Thoracic aorta (tissue), 2 donors: ENCODE results near the gene IPO9. TPM values are rescaled to one million over a fixed set of nuclear protein-coding genes. Genes with fewer than 3 reads are reported as not detected.

ENCODE experiments used
- ATAC-seq: fragments of 150-250 bp; one replicate; pipeline ENCODE4 v1.8.0; 2017; ENCODE audit warnings: low read depth; ENCODE audit not compliant: insufficient number of reproducible peaks, low FRiP score
- DNase-seq: peaks from one replicate; pipeline ENCODE4 v3.0.0-alpha.2; 2020; ENCODE audit warnings: low spot score
- H3K27ac ChIP-seq, 2 donors: fragments of 200-600 bp; sonication (generic); 1 replicate in 1 of 2; 2 replicates in 1 of 2; pipeline ENCODE4 v1.5.1; 2016; ENCODE audit warnings: mild to moderate bottlenecking in 2 of 2, moderate library complexity in 2 of 2
- H3K27me3 ChIP-seq: fragments of 200-600 bp; sonication (generic); replicated peaks from 2 replicates; pipeline ENCODE4 v1.6.0; 2016; ENCODE audit warnings: mild to moderate bottlenecking; ENCODE audit not compliant: insufficient read depth
- H3K36me3 ChIP-seq: fragments of 200-600 bp; sonication (generic); one replicate; pipeline ENCODE4 v1.5.1; 2016
- H3K4me1 ChIP-seq, 2 donors: fragments of 200-600 bp; sonication (generic); 1 replicate in 1 of 2; 2 replicates in 1 of 2; pipeline versions ENCODE4 v1.5.1 to v1.6.0; 2016; ENCODE audit warnings: low read depth in 2 of 2, mild to moderate bottlenecking in 1 of 2; ENCODE audit not compliant: control insufficient read depth in 1 of 2
- H3K4me3 ChIP-seq: fragments of 200-600 bp; sonication (generic); 2 replicates; pipeline ENCODE4 v1.5.1; 2016; ENCODE audit warnings: mild to moderate bottlenecking
- H3K9me3 ChIP-seq: fragments of 200-600 bp; sonication (generic); 2 replicates; pipeline ENCODE4 v1.5.1; 2016
- total RNA-seq, 2 donors: library from RNA; depleted of rRNA; stranded (reverse); fragments of >200 nt; gene quantifications; one replicate each; pipeline versions ENCODE4 v1.1.0 to v1.2.3, GENCODE V29; 2016
- TF ChIP-seq, protein P1 (sequence below): fragments of 200-600 bp; sonication (generic); IDR thresholded peaks from one replicate; pipeline ENCODE4 v1.5.1; 2019; ENCODE audit warnings: antibody characterized with exemption

IPO9 gene
- total RNA-seq, 2 donors from 2014 or later = 21.4 to 32.6 TPM

DNA sequence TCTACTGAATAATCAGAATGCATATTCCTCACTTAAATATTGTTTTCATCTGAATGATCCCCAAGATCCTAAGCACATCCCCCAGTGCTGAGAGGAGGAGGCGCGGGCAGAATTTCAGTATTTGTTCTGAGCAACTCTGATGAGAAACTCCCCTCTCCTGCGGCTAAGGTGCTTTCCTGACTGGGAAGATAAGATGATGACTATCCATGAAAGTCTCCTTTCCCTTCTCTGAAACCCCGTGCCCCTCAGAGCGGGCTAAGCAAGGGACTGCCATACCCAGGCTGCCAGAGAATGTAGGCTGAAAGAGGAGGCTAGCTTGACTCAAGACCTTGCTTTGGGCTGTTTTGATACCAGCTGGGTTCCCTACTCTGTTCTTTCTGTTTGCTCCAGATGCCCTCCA, 39.7 kb upstream of the IPO9 start:
- DNase-seq = no peak

DNA sequence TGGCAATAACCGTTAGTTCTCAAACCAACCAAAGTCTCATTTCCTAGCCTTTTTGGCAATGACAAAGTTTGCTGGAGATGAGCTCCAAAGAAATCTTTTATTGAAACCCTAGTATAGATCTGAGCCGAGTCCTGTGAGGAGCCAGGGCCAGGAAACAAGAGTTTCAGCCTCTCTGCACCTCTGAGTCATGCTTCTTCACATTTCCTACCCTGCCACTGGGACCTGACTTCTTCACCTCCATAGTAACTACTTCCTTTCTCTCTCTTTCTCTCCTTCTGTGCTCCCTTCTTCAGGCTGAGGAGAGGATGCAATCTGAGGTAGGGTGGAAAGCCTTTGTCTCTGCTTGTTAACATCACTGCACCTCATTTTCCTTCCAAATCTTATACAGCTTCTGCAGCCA, 38.7 kb upstream of the IPO9 start:
- no peaks in the 10 kb centered on the region for H3K27me3 ChIP-seq
- DNase-seq (no peak), ATAC-seq (peak; percentile 60)
- H3K4me3 ChIP-seq = no peak overlapping the region
- H3K36me3 ChIP-seq = peaks cover 63% of the 10 kb centered on the region
- H3K9me3 ChIP-seq = no peaks in the 10 kb centered on the region
- H3K4me1 ChIP-seq = peaks cover 48 to 82% of the 10 kb centered on the region in 2 donors
- H3K27ac ChIP-seq = peak overlapping the region; percentile 76 to 79
- TF ChIP-seq, protein P1, sequence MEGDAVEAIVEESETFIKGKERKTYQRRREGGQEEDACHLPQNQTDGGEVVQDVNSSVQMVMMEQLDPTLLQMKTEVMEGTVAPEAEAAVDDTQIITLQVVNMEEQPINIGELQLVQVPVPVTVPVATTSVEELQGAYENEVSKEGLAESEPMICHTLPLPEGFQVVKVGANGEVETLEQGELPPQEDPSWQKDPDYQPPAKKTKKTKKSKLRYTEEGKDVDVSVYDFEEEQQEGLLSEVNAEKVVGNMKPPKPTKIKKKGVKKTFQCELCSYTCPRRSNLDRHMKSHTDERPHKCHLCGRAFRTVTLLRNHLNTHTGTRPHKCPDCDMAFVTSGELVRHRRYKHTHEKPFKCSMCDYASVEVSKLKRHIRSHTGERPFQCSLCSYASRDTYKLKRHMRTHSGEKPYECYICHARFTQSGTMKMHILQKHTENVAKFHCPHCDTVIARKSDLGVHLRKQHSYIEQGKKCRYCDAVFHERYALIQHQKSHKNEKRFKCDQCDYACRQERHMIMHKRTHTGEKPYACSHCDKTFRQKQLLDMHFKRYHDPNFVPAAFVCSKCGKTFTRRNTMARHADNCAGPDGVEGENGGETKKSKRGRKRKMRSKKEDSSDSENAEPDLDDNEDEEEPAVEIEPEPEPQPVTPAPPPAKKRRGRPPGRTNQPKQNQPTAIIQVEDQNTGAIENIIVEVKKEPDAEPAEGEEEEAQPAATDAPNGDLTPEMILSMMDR = no peak

More for the DNA sequence above, 39.7 kb upstream of the IPO9 start:
- Histone ChIP-seq H3K27ac (peak overlapping the region; percentile 76 to 79), H3K36me3 (peaks cover 58% of the 10 kb centered on the region), H3K4me3 (no peak overlapping the region), H3K4me1 (peaks cover 48 to 92% of the 10 kb centered on the region in 2 donors), H3K9me3 (no peaks in the 10 kb centered on the region), H3K27me3 (no peaks in the 10 kb centered on the region)
- ATAC-seq = no peak
- TF ChIP-seq, protein P1 = no peak

DNA sequence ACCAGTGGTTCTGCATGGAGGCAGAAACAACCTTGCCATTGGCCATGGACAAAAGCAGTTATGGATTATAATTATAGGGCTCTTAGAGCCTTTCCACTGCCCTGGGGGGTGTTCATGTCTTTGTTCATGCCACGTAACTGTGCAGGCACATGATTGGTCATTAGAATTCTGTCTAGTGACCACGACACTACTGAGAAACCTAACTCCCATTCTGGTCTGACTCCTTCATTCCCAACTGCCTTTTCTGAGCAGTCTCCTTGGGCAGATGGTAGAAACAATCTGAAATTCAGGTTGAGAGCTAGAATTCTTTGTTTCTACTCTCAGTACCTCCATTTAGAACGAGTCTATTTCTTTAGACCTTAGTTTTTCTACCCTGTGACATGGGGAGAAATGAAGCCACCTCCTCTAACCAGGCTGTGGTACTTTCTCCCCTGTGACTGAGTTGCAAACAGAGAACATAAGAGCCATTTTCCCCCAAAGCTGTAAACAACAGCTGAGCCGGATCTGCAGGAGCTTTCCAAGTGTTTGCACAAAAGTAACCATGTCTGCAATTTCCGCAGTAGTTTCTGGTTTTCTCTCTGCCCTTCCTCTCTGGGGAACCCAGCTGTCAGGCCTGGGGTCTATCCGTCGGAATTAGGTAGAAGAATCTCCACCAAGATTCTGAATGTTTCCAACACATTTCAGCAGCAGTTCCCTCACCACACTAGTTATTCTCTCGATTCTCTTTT, 37.7 kb upstream of the IPO9 start:
- Histone ChIP-seq H3K4me1 (peaks cover 45 to 72% of the 10 kb centered on the region in 2 donors), H3K4me3 (no peak overlapping the region), H3K27ac (peak overlapping the region; percentile 76 to 79), H3K36me3 (peaks cover 65% of the 10 kb centered on the region), H3K27me3 (no peaks in the 10 kb centered on the region), H3K9me3 (no peaks in the 10 kb centered on the region)
- ATAC-seq (no peak), DNase-seq (no peak)
- TF ChIP-seq, protein P1 = no peak

DNA sequence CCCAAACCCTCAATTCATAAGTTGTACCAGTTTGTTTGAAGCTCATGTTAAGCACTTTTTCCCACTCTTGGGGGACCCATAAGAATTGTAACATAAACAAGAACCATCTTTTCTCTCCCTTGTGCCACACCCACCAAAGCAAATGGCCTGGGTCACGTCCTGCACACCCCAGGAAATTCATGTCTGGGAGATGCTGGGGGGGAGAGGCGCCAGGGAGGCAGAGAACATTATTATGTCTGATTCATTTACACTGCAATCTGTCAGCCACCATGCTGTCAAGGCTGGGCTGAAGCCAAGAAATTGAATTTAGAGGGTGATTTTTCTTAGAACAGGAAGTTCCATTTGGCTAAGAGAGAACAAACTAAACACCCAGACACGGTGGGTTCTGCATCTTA, 37.2 kb upstream of the IPO9 start:
- DNase-seq = peak; percentile 68
- H3K36me3 ChIP-seq = peaks cover 65% of the 10 kb centered on the region

DNA sequence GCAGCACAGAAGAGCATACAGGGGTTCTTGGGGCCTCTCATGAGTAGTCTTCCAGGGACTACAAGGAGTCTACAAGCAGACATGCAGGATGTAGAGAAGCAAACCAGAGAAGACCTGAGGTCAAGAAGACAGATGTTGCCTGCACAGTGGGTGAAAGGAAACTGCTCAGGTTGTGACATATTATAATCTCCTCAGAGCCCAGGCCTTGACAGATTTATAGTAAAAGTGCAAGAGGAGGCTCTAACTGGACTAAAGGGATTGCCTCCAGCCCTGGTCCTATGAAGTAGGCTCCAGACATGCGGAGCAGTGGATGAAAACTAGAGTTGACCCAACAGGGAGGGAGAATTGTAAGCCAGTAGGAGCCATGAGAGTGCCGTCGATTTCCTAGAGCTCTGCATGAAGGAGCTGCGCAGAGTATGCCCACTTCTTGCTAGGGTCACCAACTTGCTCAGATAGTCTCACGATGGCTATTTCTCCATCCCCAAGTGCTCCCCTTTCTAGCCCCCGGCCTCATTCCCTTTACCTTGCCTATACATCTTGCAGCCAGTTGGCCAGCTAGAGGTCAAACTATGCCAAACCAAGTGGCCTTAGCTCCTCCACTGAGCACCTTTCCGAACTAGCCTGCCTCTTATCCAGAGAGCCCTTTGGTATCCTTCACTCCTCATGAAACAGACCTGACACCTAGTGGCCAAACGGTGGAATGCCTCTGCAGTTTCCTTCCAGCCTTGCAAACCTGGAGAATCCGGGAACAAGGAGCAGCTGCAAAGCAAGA, 36.2 kb upstream of the IPO9 start:
- ATAC-seq (no peak), DNase-seq (peak; percentile 30)
- Histone ChIP-seq H3K27me3 (no peaks in the 10 kb centered on the region), H3K4me1 (peaks cover 34 to 57% of the 10 kb centered on the region in 2 donors), H3K4me3 (no peak overlapping the region), H3K9me3 (no peaks in the 10 kb centered on the region), H3K27ac (peak overlapping the region; percentile 76 to 79), H3K36me3 (peaks cover 68% of the 10 kb centered on the region)
- TF ChIP-seq, protein P1 = peak; percentile 97

More for the DNA sequence above, 37.2 kb upstream of the IPO9 start:
- H3K4me3 ChIP-seq = no peak overlapping the region
- H3K4me1 ChIP-seq = peaks cover 40 to 67% of the 10 kb centered on the region in 2 donors
- no peaks in the 10 kb centered on the region for H3K27me3 ChIP-seq
- TF ChIP-seq, protein P1 = no peak
- peak overlapping the region; percentile 76 to 79 for H3K27ac ChIP-seq
- no peaks in the 10 kb centered on the region for H3K9me3 ChIP-seq
- ATAC-seq = no peak
